ENCODE measurements around the gene TMC6.
"Not testable (repeated sequence)": the region's sequence is repeated elsewhere in the genome, so short reads cannot be mapped to it uniquely, and the experiment has no call there.

Gene TMC6

DNA sequence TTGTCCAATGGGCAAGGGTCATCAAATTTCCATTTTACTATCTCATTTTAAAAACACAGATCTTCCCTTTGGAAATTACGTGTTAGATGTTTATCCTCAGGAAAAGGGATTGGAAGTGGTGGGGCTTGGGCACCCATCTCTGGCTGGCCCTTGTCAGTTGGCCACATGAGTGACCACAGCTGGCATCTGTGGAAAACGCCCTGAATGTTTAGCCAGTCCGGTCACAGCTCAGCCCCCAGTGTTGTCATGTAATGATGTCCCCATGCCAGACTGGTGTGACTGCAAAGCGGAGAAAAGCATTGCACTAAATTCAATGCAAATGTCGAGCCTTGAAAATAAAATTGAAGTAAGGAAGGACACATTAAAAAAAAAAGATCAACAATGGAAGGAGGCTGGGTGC lies 53.0 kb downstream of the TMC6 start:
- DNase-seq (ENCODE audit: low read depth in 2 of 2), result no peak

- DNase-seq (ENCODE audit: low read depth in 2 of 2), result no peak
Observed at GRCh38 chr17:78075011-78075410, 53.5 kb downstream of the TMC6 start.

- no peak for DNase-seq (ENCODE audit: low read depth in 2 of 2)
Observed at GRCh38 chr17:78072961-78073360, 55.6 kb downstream of the TMC6 start.

DNA sequence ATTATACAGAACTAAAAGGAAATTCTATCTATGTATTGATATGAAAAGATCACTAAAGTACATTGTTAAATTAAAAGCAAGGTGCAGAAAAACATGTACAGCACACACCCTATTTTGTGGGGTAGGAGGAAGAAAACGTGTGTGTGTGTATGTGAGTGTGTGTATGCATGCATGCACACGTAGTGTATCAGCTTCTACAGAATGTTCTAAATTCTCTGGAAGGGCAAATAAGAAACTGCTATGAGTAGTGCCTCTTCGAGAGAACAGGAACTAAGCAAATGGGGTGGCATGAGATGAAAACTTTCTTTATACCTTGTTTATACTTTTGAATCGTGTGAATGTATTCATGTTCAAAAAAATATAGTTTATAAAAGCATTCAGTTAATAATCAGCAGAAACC lies 58.9 kb downstream of the TMC6 start:
- no peak for DNase-seq (ENCODE audit: low read depth in 2 of 2)

GRCh38 chr17:78066976-78067375 lies 61.6 kb downstream of the TMC6 start:
- not testable (repeated sequence) for DNase-seq (ENCODE audit: low read depth in 2 of 2)

DNA sequence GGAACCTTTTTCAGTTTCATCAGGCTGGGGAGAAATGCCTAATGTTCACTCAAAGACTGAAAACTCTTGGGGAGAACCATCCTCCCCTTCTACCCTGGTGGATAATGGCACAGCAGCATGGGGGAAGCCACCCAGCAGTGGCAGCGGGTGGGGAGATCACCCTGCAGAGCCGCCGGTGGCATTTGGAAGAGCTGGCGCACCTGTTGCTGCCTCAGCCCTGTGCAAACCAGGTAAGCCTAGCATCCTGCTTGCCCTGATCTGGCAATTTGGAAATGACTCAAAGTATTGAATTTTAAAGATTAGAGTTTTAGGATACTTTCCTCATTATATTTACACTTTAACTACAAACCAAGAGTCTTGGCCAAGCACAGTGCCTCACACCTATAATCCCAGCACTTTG lies 63.8 kb downstream of the TMC6 start:
- no peak for DNase-seq (ENCODE audit: low read depth in 2 of 2)

DNA sequence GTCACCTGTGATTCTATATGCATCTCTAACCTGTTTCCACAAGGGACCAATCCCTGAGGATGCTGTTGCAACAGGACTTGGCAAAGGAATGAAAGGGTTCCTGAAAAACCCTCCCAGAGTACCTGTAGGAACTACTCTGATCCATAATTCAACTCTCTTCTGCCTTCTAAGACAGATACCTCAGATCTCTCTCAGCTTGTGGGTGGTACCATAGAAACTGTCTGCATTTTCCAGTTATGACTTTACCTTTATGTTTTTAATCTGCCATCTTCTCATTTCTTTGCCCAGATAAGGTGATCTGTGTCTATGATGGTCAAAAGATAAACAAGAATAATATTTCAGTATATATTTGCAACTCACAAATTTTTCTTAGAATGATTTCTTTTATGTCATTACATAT lies 65.1 kb downstream of the TMC6 start:
- no peak for DNase-seq (ENCODE audit: low read depth in 2 of 2)

DNA sequence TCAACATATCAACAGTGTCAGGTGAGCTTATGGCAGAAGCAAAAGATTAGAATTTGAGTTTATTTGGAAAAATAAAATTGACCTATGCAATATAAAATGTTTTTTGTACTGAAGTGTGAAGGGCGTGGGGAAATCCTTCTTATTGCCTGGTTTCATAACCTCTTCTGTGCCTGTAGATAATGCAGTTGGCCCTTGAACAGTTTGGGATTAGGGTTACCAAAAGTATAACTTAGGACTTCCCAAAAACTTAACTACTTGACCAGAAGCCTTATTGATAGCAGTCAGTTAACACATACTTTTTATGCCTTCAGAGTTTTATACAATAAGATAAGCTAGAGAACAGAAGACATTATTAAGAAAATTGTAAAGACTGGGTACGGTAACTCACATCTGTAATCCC lies 66.0 kb downstream of the TMC6 start:
- DNase-seq (ENCODE audit: low read depth in 2 of 2), result no peak

Measured in fibroblast of skin of left biceps (primary cell).